Fibroblast of lung (primary cell): ENCODE results near the gene FAM169A. TPM values are rescaled to one million over a fixed set of nuclear protein-coding genes. Genes with fewer than 3 reads are reported as not detected.
A peak's percentile ranks its signal among the peaks of the same experiment; 100 is the strongest.

ENCODE experiments used
- DNase-seq, 2 donors: peaks; one replicate each; pipeline versions ENCODE4 v3.0.0 to v3.0.0-alpha.2; 2010; ENCODE audit warnings: low read depth in 2 of 2
- H2AFZ ChIP-seq: 2 replicates; pipeline ENCODE4 v1.5.1; 2012; ENCODE audit warnings: low read length, control low read depth, inconsistent platforms
- H3K27ac ChIP-seq: 2 replicates; pipeline ENCODE4 v1.5.1; 2011; ENCODE audit warnings: low read length, control low read depth; ENCODE audit not compliant: insufficient read depth
- H3K27me3 ChIP-seq: 2 replicates; pipeline ENCODE4 v1.5.1; 2011; ENCODE audit warnings: mild to moderate bottlenecking, low read length; ENCODE audit not compliant: control insufficient read depth, insufficient read depth
- H3K36me3 ChIP-seq: 2 replicates; pipeline ENCODE4 v1.5.1; 2011; ENCODE audit warnings: low read length; ENCODE audit not compliant: control insufficient read depth, insufficient read depth
- H3K4me1 ChIP-seq: 2 replicates; pipeline ENCODE4 v1.5.1; 2011; ENCODE audit warnings: low read length; ENCODE audit not compliant: control insufficient read depth, insufficient read depth; ENCODE audit errors: extremely low read depth
- H3K4me2 ChIP-seq: 2 replicates; pipeline ENCODE4 v1.5.1; 2011; ENCODE audit warnings: low read length, control low read depth; ENCODE audit not compliant: insufficient read depth; ENCODE audit errors: extremely low read depth
- H3K4me3 ChIP-seq, 4 experiments: fragments of 200-600 bp in 1 of 4; sonication (generic) in 1 of 4; replicated peaks in 1 of 4; 2 replicates each; pipeline ENCODE4 v1.5.1; 2011 to 2016; ENCODE audit warnings: low read length in 4 of 4, low read depth in 3 of 4, mild to moderate bottlenecking in 3 of 4, control low read depth in 2 of 4, inconsistent platforms in 1 of 4, mixed read lengths in 1 of 4; ENCODE audit not compliant: insufficient read depth in 1 of 4; ENCODE audit errors: control extremely low read depth in 1 of 4
- H3K79me2 ChIP-seq: 2 replicates; pipeline ENCODE4 v1.5.1; 2012; ENCODE audit warnings: mild to moderate bottlenecking, low read length, inconsistent platforms; ENCODE audit not compliant: control insufficient read depth, insufficient read depth
- H3K9ac ChIP-seq: 2 replicates; pipeline ENCODE4 v1.5.1; 2011; ENCODE audit warnings: mild to moderate bottlenecking, low read length, control low read depth; ENCODE audit not compliant: insufficient read depth
- H3K9me3 ChIP-seq: 2 replicates; pipeline ENCODE4 v1.5.1; 2012; ENCODE audit warnings: low read depth, low read length; ENCODE audit not compliant: control insufficient read depth, insufficient read depth
- H4K20me1 ChIP-seq: 2 replicates; pipeline ENCODE4 v1.5.1; 2011; ENCODE audit warnings: low read length; ENCODE audit not compliant: control insufficient read depth, insufficient read depth; ENCODE audit errors: extremely low read depth
- EZH2 ChIP-seq: IDR thresholded peaks from 2 replicates; pipeline ENCODE4 v1.5.1; 2012; ENCODE audit warnings: low read length, control low read depth, mild to moderate bottlenecking; ENCODE audit errors: missing control alignments
- polyA plus RNA-seq, 2 donors: library from polyadenylated mRNA; depleted of rRNA in 1 of 2; stranded (reverse) in 1 of 2; unstranded in 1 of 2; fragments of >200 nt; gene quantifications; 2 replicates each; pipeline ENCODE4 v1.2.1, GENCODE V29; 2011 to 2012; ENCODE audit warnings: missing spikeins in 1 of 2
- total RNA-seq: library from RNA; depleted of rRNA; stranded (reverse); fragments of >200 nt; gene quantifications from 2 replicates; pipeline ENCODE4 v1.2.1, GENCODE V29; 2014
- TF ChIP-seq, protein P1 (sequence below), 2 donors: IDR thresholded peaks in 1 of 2; conservative IDR thresholded peaks in 1 of 2; 1 replicate in 1 of 2; 2 replicates in 1 of 2; pipeline ENCODE4 v1.5.1; 2011 to 2012; ENCODE audit warnings: low read length in 2 of 2, control low read depth in 1 of 2, inconsistent platforms in 1 of 2, low read depth in 1 of 2, mild to moderate bottlenecking in 1 of 2

FAM169A gene
- total and polyA plus RNA-seq, 2 donors (not counting 1 experiment from before 2014, with no cell fraction given), result 0.61 to 1.2 TPM

DNA sequence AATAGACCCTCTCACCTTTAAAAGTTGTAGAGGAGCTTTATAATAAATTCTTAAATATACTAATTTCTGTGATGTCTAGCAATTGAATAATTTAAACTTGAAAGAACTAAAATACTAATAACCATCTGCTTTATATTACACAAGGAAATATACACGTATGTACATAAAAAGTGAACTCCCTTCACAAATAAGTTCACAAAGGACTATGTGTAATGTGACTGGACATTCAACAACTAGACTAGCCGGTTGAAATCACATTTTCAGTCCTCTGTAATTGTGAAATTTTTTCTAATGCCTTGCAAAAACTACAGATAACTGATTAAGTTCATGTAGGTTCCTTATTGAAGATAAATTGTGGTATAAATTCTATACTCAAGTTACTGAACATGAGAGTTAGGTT is 87.6 kb downstream of the FAM169A start:
- Histone ChIP-seq H3K79me2 (no peaks in the 10 kb centered on the region), H2AFZ (no peak overlapping the region), H3K4me3 (no peak overlapping the region), H3K27me3 (no peaks in the 10 kb centered on the region), H3K36me3 (no peaks in the 10 kb centered on the region), H3K4me2 (no peak overlapping the region), H3K4me1 (no peaks in the 10 kb centered on the region), H3K9ac (no peak overlapping the region), H4K20me1 (no peaks in the 10 kb centered on the region), H3K9me3 (no peaks in the 10 kb centered on the region), H3K27ac (no peak overlapping the region)
- no peak for DNase-seq
- TF ChIP-seq, protein P1, sequence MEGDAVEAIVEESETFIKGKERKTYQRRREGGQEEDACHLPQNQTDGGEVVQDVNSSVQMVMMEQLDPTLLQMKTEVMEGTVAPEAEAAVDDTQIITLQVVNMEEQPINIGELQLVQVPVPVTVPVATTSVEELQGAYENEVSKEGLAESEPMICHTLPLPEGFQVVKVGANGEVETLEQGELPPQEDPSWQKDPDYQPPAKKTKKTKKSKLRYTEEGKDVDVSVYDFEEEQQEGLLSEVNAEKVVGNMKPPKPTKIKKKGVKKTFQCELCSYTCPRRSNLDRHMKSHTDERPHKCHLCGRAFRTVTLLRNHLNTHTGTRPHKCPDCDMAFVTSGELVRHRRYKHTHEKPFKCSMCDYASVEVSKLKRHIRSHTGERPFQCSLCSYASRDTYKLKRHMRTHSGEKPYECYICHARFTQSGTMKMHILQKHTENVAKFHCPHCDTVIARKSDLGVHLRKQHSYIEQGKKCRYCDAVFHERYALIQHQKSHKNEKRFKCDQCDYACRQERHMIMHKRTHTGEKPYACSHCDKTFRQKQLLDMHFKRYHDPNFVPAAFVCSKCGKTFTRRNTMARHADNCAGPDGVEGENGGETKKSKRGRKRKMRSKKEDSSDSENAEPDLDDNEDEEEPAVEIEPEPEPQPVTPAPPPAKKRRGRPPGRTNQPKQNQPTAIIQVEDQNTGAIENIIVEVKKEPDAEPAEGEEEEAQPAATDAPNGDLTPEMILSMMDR (conservative IDR thresholded peaks at IDR 0.05 in 1 of 2, IDR thresholded peaks at IDR 0.05 in 1 of 2; ENCODE audit: low read depth in 1 of 2, low read length in 2 of 2), result no peak
- TF ChIP-seq EZH2, result no peak

DNA sequence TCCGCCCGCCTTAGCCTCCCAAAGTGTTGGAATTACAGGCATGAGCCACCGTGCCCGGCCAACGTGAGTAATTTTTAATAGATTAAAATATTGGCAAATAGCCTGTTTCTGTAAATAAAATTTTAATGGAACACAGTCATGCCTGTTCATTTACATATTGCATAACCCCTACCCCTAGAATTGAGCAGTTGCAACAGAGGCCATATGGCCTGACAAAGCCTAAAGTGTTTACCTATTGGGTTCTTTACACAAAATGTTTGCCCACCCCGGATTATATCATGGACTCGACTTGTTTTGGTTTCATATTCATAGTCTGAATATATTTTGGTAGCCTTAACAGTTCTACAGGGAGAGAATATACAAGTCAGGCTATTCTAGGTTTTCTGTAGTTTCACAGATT is 93.8 kb downstream of the FAM169A start:
- peak in 1 of 2 donors; percentile 57 for DNase-seq

DNA sequence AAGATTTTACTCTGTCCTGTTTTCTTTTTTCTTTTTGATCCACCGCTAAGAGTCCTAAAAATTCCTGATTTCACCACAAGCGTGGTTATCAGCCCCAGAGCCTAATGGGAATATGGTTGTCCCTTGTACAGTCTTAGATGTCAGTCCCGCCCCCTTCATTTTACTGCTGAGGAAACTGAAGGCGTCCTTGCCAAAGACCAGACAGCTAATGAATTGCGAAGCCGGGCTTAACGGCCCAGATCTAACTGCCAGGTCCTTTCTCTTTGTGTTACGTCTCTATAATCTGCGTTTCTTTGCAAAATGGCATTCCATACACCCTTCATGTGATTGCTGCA is 98.6 kb downstream of the FAM169A start:
- Histone ChIP-seq H3K27me3 (no peaks in the 10 kb centered on the region), H3K4me1 (peaks cover 7% of the 10 kb centered on the region), H3K9me3 (no peaks in the 10 kb centered on the region), H4K20me1 (no peaks in the 10 kb centered on the region), H3K9ac (peak overlapping the region; percentile 77), H3K4me2 (peak overlapping the region; percentile 77), H3K79me2 (peaks cover 41% of the 10 kb centered on the region), H2AFZ (peak overlapping the region; percentile 94), H3K4me3 (peak overlapping the region; percentile 97 to 99 (median 99)), H3K36me3 (peaks cover 2% of the 10 kb centered on the region), H3K27ac (peak overlapping the region; percentile 79)
- peak; percentile 59 to 67 for DNase-seq
- TF ChIP-seq, protein P1 (conservative IDR thresholded peaks at IDR 0.05 in 1 of 2, IDR thresholded peaks at IDR 0.05 in 1 of 2; ENCODE audit: low read depth in 1 of 2, low read length in 2 of 2), result no peak
- no peak for TF ChIP-seq EZH2

More for the DNA sequence above, 93.8 kb downstream of the FAM169A start:
- no peak for TF ChIP-seq EZH2
- Histone ChIP-seq H3K9me3 (no peaks in the 10 kb centered on the region), H3K4me1 (peaks cover 2% of the 10 kb centered on the region), H3K4me2 (no peak overlapping the region), H3K27me3 (no peaks in the 10 kb centered on the region), H3K27ac (no peak overlapping the region), H3K9ac (no peak overlapping the region), H3K36me3 (peaks cover 3% of the 10 kb centered on the region), H2AFZ (no peak overlapping the region), H3K79me2 (peaks cover 13% of the 10 kb centered on the region), H3K4me3 (no peak overlapping the region), H4K20me1 (no peaks in the 10 kb centered on the region)
